CD14-positive monocyte (primary cell): ENCODE data around the gene ARHGAP12. TPM values are rescaled to one million over a fixed set of nuclear protein-coding genes. Genes with fewer than 3 reads are reported as not detected.

Experiments used
- DNase-seq, 3 donors: peaks; one replicate each; pipeline ENCODE4 v3.0.0-alpha.2; 2011 to 2022
- H2AFZ ChIP-seq: 2 replicates; pipeline ENCODE4 v1.6.0; 2012; ENCODE audit warnings: mild to moderate bottlenecking, low read depth, low read length, inconsistent platforms; ENCODE audit not compliant: insufficient read depth, poor library complexity, severe bottlenecking
- H3K27ac ChIP-seq, 2 donors: 1 replicate in 1 of 2; 2 replicates in 1 of 2; pipeline ENCODE4 v1.5.1; 2012 to 2013; ENCODE audit warnings: low read length in 2 of 2, control low read depth in 1 of 2, inconsistent platforms in 1 of 2, low read depth in 1 of 2, mild to moderate bottlenecking in 1 of 2
- H3K27me3 ChIP-seq, 2 donors: one replicate each; pipeline versions ENCODE4 v1.6.0 to v1.6.1; 2011 to 2013; ENCODE audit warnings: low read length in 2 of 2; ENCODE audit not compliant: control insufficient read depth in 2 of 2, insufficient read depth in 2 of 2
- H3K36me3 ChIP-seq, 2 donors: replicated peaks in 1 of 2; 1 replicate in 1 of 2; 2 replicates in 1 of 2; pipeline versions ENCODE4 v1.5.1 to v1.6.1; 2012 to 2013; ENCODE audit warnings: low read length in 2 of 2, control low read depth in 1 of 2, inconsistent platforms in 1 of 2, mild to moderate bottlenecking in 1 of 2; ENCODE audit not compliant: insufficient read depth in 2 of 2, control insufficient read depth in 1 of 2
- H3K4me1 ChIP-seq, 2 donors: 1 replicate in 1 of 2; 2 replicates in 1 of 2; pipeline versions ENCODE4 v1.5.1 to v1.6.1; 2012 to 2013; ENCODE audit warnings: low read length in 2 of 2, control low read depth in 1 of 2, inconsistent platforms in 1 of 2, mild to moderate bottlenecking in 1 of 2, moderate library complexity in 1 of 2; ENCODE audit not compliant: insufficient read depth in 2 of 2, control insufficient read depth in 1 of 2
- H3K4me2 ChIP-seq: replicated peaks from 2 replicates; pipeline ENCODE3; 2012; ENCODE audit warnings: low read length, moderate library complexity, mild to moderate bottlenecking; ENCODE audit not compliant: poor library complexity, severe bottlenecking; ENCODE audit errors: extremely low read depth
- H3K4me3 ChIP-seq, 3 experiments: fragments of 200-600 bp in 1 of 3; sonication (generic) in 1 of 3; replicated peaks in 1 of 3; 1 replicate in 2 of 3; 2 replicates in 1 of 3; pipeline ENCODE4 v1.5.1; 2011 to 2013; ENCODE audit warnings: low read length in 3 of 3, mild to moderate bottlenecking in 3 of 3, control low read depth in 2 of 3, low read depth in 2 of 3, inconsistent platforms in 1 of 3, moderate library complexity in 1 of 3
- H3K79me2 ChIP-seq: 2 replicates; pipeline ENCODE4 v1.6.0; 2012; ENCODE audit warnings: mild to moderate bottlenecking, control low read depth, inconsistent platforms, low read length, moderate library complexity; ENCODE audit not compliant: insufficient read depth
- H3K9ac ChIP-seq: 2 replicates; pipeline ENCODE4 v1.6.0; 2017; ENCODE audit warnings: low read length, mild to moderate bottlenecking; ENCODE audit not compliant: insufficient read depth, poor library complexity, severe bottlenecking
- H3K9me3 ChIP-seq, 2 donors: replicated peaks in 1 of 2; 1 replicate in 1 of 2; 2 replicates in 1 of 2; pipeline versions ENCODE4 v1.5.1 to v1.6.1; 2012 to 2013; ENCODE audit warnings: low read length in 2 of 2, control low read depth in 1 of 2; ENCODE audit not compliant: control insufficient read depth in 1 of 2, insufficient read depth in 1 of 2
- H4K20me1 ChIP-seq: 2 replicates; pipeline ENCODE4 v1.6.0; 2012; ENCODE audit warnings: mild to moderate bottlenecking, low read length, control low read depth, moderate library complexity; ENCODE audit not compliant: insufficient read depth
- H3K27ac Mint-ChIP-seq, 7 donors: one replicate each; pipeline ENCODE4 v1.8.0; 2020; ENCODE audit warnings: mild to moderate bottlenecking in 7 of 7, mixed read lengths in 7 of 7, moderate library complexity in 6 of 7, inconsistent platforms in 2 of 7
- H3K27me3 Mint-ChIP-seq, 3 donors: one replicate each; pipeline ENCODE4 v1.8.0; 2021 to 2022; ENCODE audit warnings: low read depth in 3 of 3, mild to moderate bottlenecking in 3 of 3, mixed read lengths in 3 of 3, moderate library complexity in 3 of 3, inconsistent platforms in 1 of 3
- H3K36me3 Mint-ChIP-seq, 2 donors: one replicate each; pipeline ENCODE4 v1.8.0; 2020; ENCODE audit warnings: mixed read lengths in 2 of 2, inconsistent platforms in 1 of 2, mild to moderate bottlenecking in 1 of 2
- H3K4me1 Mint-ChIP-seq: one replicate; pipeline ENCODE4 v1.8.0; 2020; ENCODE audit warnings: mild to moderate bottlenecking, mixed read lengths
- H3K4me3 Mint-ChIP-seq, 2 donors: one replicate each; pipeline ENCODE4 v1.8.0; 2020; ENCODE audit warnings: mild to moderate bottlenecking in 2 of 2, mixed read lengths in 2 of 2, moderate library complexity in 1 of 2
- H3K9me3 Mint-ChIP-seq, 7 donors: one replicate each; pipeline ENCODE4 v1.8.0; 2020 to 2022; ENCODE audit warnings: mixed read lengths in 7 of 7, mild to moderate bottlenecking in 6 of 7, moderate library complexity in 6 of 7, inconsistent platforms in 2 of 7
- WGBS: methylation state at CpG from one replicate; pipeline ENCODE4 v1.1.5; 2013; ENCODE audit warnings: missing lambda C conversion rate; ENCODE audit not compliant: insufficient coverage; 5-methylcytosine and 5-hydroxymethylcytosine counted together
- intact Hi-C, 2 donors: fragments of 100-400 bp; cut with micrococcal nuclease; formaldehyde crosslinking; loops; one replicate each; pipeline versions ENCODE4 v1.15.0 to v1.15.1; 2023
- polyA plus RNA-seq, 3 donors: library from polyadenylated mRNA; depleted of rRNA in 1 of 3; unstranded in 2 of 3; stranded (reverse) in 1 of 3; fragments of 300-500 nt in 2 of 3; fragments of >200 nt in 1 of 3; fragmentation: Illumina TruSeq in 2 of 3; gene quantifications; 1 replicate in 2 of 3; 2 replicates in 1 of 3; pipeline ENCODE4 v1.2.3, GENCODE V29; 2012 to 2021
- TF ChIP-seq, protein P1 (sequence below): fragments of 200-600 bp; IDR thresholded peaks from one replicate; pipeline ENCODE4 v1.8.0; 2022; ENCODE audit warnings: antibody characterized with exemption, mild to moderate bottlenecking

The ARHGAP12 gene
- polyA plus RNA-seq, 3 donors, result 3.2 to 15.5 (median 4.7) TPM

DNA sequence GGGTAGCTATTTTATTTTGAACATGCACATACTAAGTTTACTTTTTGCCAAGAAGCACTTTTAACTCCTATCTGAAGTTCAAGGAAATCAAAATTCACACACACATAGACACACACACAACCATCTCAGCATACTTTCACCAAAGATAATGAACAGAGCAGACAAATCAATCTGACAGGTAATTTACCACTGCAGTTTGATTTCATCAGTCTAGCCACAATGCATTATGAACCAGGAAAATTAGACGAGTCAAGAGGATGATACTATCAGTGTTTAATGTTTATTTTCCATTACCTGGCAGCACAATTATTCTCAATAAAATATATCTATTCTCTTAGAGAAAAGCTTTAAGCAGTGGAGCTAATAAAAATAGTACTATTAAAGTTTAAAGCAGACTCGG is 147.9 kb downstream of the ARHGAP12 start:
- Histone ChIP-seq H3K4me3 (no peak overlapping the region), H4K20me1 (no peaks in the 10 kb centered on the region), H3K4me1 (no peaks in the 10 kb centered on the region), H3K36me3 (no peaks in the 10 kb centered on the region), H3K79me2 (no peaks in the 10 kb centered on the region), H3K9ac (no peak overlapping the region), H3K9me3 (peaks cover 0 to 10% of the 10 kb centered on the region in 2 donors), H3K27me3 (no peaks in the 10 kb centered on the region), H2AFZ (no peak overlapping the region), H3K4me2 (no peak overlapping the region), H3K27ac (no peak overlapping the region)
- no CpG with 5 or more reads among the region's 2 CpGs for WGBS
- intact Hi-C loops, result no loop called here
- Mint-ChIP-seq H3K27ac (no peak overlapping the region), H3K4me3 (no peak overlapping the region), H3K4me1 (no peaks in the 10 kb centered on the region), H3K9me3 (peaks cover 3 to 14% (median 8%) of the 10 kb centered on the region in 7 donors), H3K36me3 (no peaks in the 10 kb centered on the region), H3K27me3 (peaks cover 2 to 3% (median 2%) of the 10 kb centered on the region in 3 donors)
- TF ChIP-seq, protein P1, sequence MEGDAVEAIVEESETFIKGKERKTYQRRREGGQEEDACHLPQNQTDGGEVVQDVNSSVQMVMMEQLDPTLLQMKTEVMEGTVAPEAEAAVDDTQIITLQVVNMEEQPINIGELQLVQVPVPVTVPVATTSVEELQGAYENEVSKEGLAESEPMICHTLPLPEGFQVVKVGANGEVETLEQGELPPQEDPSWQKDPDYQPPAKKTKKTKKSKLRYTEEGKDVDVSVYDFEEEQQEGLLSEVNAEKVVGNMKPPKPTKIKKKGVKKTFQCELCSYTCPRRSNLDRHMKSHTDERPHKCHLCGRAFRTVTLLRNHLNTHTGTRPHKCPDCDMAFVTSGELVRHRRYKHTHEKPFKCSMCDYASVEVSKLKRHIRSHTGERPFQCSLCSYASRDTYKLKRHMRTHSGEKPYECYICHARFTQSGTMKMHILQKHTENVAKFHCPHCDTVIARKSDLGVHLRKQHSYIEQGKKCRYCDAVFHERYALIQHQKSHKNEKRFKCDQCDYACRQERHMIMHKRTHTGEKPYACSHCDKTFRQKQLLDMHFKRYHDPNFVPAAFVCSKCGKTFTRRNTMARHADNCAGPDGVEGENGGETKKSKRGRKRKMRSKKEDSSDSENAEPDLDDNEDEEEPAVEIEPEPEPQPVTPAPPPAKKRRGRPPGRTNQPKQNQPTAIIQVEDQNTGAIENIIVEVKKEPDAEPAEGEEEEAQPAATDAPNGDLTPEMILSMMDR, result no peak
- no peak for DNase-seq

DNA sequence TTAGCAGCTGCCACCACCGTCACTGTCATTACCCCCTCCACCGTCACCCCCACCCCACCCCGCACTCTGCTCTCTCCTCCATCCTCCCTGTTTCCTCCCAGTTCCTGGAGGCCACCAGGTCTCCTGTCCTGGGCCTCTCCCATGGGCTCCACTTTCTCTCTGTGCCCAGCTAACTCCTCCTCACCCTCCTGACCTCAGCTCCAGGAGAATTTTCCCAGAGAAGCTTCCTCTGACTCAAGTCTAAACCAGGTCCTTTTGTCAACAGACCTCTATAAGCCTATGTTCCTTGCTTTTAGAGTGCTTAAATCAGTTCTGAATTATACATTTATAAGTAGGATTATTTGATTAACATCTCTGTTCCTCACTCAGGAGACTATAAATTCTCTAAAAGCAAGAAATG is 150.0 kb downstream of the ARHGAP12 start:
- intact Hi-C loops, result loop anchor here in 1 of 2 donors (10.0 kb wide), 1 partner anchor 994 kb away; no protein-coding TSS in a partner anchor
- peaks cover 3 to 17% (median 10%) of the 10 kb centered on the region in 7 donors for H3K9me3 Mint-ChIP-seq
- TF ChIP-seq, protein P1, result no peak
- no peak overlapping the region for H3K4me3 ChIP-seq
- H2AFZ ChIP-seq, result no peak overlapping the region
- H3K27ac Mint-ChIP-seq, result no peak overlapping the region
- H3K79me2 ChIP-seq, result no peaks in the 10 kb centered on the region
- no peaks in the 10 kb centered on the region for H3K4me1 Mint-ChIP-seq
- no peaks in the 10 kb centered on the region for H3K36me3 ChIP-seq
- no peak overlapping the region for H3K27ac ChIP-seq
- WGBS, result 92% methylated on average over 2 of the region's 3 CpGs
- no peaks in the 10 kb centered on the region for H3K27me3 ChIP-seq
- no peaks in the 10 kb centered on the region for H3K4me1 ChIP-seq
- no peak overlapping the region for H3K9ac ChIP-seq
- H3K27me3 Mint-ChIP-seq, result peaks cover 0 to 3% (median 2%) of the 10 kb centered on the region in 3 donors
- H4K20me1 ChIP-seq, result no peaks in the 10 kb centered on the region
- H3K4me3 Mint-ChIP-seq, result no peak overlapping the region
- H3K36me3 Mint-ChIP-seq, result no peaks in the 10 kb centered on the region
- H3K9me3 ChIP-seq, result peaks cover 0 to 10% of the 10 kb centered on the region in 2 donors
- no peak overlapping the region for H3K4me2 ChIP-seq
- no peak for DNase-seq
